ENCODE measurements around the gene PTH1R. TPM values are rescaled to one million over a fixed set of nuclear protein-coding genes. Genes with fewer than 3 reads are reported as not detected.

PTH1R gene
- total RNA-seq, 1 experiment from 2014 or later = 0.32 TPM

DNA sequence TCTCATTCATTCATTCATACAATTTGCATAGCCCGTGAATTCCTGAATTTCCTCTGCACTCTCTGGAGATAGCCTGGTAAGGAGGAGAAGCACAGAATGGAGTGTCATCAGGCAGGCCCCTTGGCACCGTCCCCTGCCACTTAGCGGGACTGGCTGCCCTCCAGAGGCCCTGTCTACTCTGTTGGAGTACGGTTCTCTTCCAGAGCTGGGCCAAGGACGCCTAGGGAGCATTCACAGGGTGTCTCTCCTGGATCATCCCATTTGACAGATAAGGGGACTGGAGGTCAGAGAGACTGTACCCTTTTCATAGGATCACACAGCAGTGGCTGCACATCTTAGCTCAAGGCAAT is 48.0 kb downstream of the PTH1R start:
- no peaks in the 10 kb centered on the region for H3K9me2 ChIP-seq (ENCODE audit: insufficient read depth)
- H3K27me3 ChIP-seq (ENCODE audit: insufficient read depth, low read length) = no peaks in the 10 kb centered on the region
- H3K4me3 ChIP-seq (replicated peaks in 1 of 2; ENCODE audit: low read depth in 1 of 2, low read length in 2 of 2) = no peak overlapping the region
- DNase-seq (ENCODE audit: low read depth, low spot score) = no peak
- no peaks in the 10 kb centered on the region for H4K20me1 ChIP-seq (ENCODE audit: insufficient read depth)
- H3K4me2 ChIP-seq (ENCODE audit: low read length) = no peak overlapping the region
- no TSS peak for BruUV-seq (replicated peaks)
- no peaks in the 10 kb centered on the region for H3K9me3 ChIP-seq (ENCODE audit: control insufficient read depth in 1 of 2, insufficient read depth in 1 of 2, low read depth in 1 of 2, low read length in 2 of 2)
- H2AFZ ChIP-seq (ENCODE audit: low read depth, low read length, poor library complexity, severe bottlenecking) = no peak overlapping the region
- RAD21 ChIA-PET (ENCODE audit: low non-redundant PET in 1 of 2, low total read pairs in 2 of 2, uncharacterized antibody in 2 of 2, unreplicated experiment in 2 of 2) = no interaction called here
- no peak overlapping the region for H3K9ac ChIP-seq (ENCODE audit: low read length)
- peaks cover 26 to 43% of the 10 kb centered on the region in 2 experiments for H3K36me3 ChIP-seq (ENCODE audit: control insufficient read depth in 1 of 2, insufficient read depth in 2 of 2, low read length in 2 of 2)
- no peak for TF ChIP-seq JUND (IDR thresholded peaks at IDR 0.05)
- no peak for TF ChIP-seq FOSL1 (IDR thresholded peaks at IDR 0.05; ENCODE audit: low read depth)
- no peak for TF ChIP-seq EZH2 (IDR thresholded peaks at IDR 0.05)
- TF ChIP-seq TCF7L2 (IDR thresholded peaks at IDR 0.05; ENCODE audit: borderline replicate concordance, extremely low read depth, insufficient read depth, insufficient read length) = no peak
- no peak for TF ChIP-seq ZNF274 (IDR thresholded peaks at IDR 0.05; ENCODE audit: low read depth, low read length)
- TF ChIP-seq, protein P1, sequence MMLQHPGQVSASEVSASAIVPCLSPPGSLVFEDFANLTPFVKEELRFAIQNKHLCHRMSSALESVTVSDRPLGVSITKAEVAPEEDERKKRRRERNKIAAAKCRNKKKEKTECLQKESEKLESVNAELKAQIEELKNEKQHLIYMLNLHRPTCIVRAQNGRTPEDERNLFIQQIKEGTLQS (IDR thresholded peaks at IDR 0.05) = no peak
- TF ChIP-seq CBX3 (IDR thresholded peaks at IDR 0.05; ENCODE audit: low read depth) = no peak
- TF ChIP-seq, protein P2, sequence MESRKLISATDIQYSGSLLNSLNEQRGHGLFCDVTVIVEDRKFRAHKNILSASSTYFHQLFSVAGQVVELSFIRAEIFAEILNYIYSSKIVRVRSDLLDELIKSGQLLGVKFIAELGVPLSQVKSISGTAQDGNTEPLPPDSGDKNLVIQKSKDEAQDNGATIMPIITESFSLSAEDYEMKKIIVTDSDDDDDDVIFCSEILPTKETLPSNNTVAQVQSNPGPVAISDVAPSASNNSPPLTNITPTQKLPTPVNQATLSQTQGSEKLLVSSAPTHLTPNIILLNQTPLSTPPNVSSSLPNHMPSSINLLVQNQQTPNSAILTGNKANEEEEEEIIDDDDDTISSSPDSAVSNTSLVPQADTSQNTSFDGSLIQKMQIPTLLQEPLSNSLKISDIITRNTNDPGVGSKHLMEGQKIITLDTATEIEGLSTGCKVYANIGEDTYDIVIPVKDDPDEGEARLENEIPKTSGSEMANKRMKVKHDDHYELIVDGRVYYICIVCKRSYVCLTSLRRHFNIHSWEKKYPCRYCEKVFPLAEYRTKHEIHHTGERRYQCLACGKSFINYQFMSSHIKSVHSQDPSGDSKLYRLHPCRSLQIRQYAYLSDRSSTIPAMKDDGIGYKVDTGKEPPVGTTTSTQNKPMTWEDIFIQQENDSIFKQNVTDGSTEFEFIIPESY (IDR thresholded peaks at IDR 0.05; ENCODE audit: extremely low read depth, insufficient replicate concordance, low read length) = no peak
- TF ChIP-seq, protein P3, sequence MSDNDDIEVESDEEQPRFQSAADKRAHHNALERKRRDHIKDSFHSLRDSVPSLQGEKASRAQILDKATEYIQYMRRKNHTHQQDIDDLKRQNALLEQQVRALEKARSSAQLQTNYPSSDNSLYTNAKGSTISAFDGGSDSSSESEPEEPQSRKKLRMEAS (IDR thresholded peaks at IDR 0.05) = no peak
- TF ChIP-seq SIN3A (IDR thresholded peaks at IDR 0.05; ENCODE audit: low read depth) = no peak
- TF ChIP-seq, protein P4, sequence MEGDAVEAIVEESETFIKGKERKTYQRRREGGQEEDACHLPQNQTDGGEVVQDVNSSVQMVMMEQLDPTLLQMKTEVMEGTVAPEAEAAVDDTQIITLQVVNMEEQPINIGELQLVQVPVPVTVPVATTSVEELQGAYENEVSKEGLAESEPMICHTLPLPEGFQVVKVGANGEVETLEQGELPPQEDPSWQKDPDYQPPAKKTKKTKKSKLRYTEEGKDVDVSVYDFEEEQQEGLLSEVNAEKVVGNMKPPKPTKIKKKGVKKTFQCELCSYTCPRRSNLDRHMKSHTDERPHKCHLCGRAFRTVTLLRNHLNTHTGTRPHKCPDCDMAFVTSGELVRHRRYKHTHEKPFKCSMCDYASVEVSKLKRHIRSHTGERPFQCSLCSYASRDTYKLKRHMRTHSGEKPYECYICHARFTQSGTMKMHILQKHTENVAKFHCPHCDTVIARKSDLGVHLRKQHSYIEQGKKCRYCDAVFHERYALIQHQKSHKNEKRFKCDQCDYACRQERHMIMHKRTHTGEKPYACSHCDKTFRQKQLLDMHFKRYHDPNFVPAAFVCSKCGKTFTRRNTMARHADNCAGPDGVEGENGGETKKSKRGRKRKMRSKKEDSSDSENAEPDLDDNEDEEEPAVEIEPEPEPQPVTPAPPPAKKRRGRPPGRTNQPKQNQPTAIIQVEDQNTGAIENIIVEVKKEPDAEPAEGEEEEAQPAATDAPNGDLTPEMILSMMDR (IDR thresholded peaks at IDR 0.05 in 2 of 3, conservative IDR thresholded peaks at IDR 0.05 in 1 of 3; ENCODE audit: borderline replicate concordance in 1 of 3, insufficient read depth in 1 of 3, low read depth in 2 of 3, low read length in 2 of 3) = no peak
- no peak for TF ChIP-seq ZFX (IDR thresholded peaks at IDR 0.05)
- no peak for TF ChIP-seq SRF (IDR thresholded peaks at IDR 0.05; ENCODE audit: low read depth)
- intact Hi-C loops (cut with micrococcal nuclease) = no loop called here
- H3K79me2 ChIP-seq (ENCODE audit: insufficient read depth, low read length) = peaks cover 54% of the 10 kb centered on the region
- ATAC-seq = no peak
- H3K27ac ChIP-seq (ENCODE audit: low read depth, low read length) = no peak overlapping the region
- CTCF ChIA-PET = no interaction called here
- POLR2A ChIA-PET = no interaction called here
- H3K4me1 ChIP-seq (ENCODE audit: control insufficient read depth in 1 of 2, insufficient read depth in 2 of 2, low read length in 2 of 2) = peaks cover under 1 to 7% of the 10 kb centered on the region in 2 experiments; a peak in 2 of 4 replicates

All from HCT116 (cell line).